PC-9 (cell line): ENCODE results near the gene GALNT2.

Experiments used
- EZH2 ChIP-seq: fragments of 200-600 bp; sonication (generic); IDR thresholded peaks from 2 replicates; pipeline ENCODE4 v1.8.0; 2017; ENCODE audit warnings: antibody characterized with exemption, low read depth
- TF ChIP-seq, protein P1 (sequence below): fragments of 200-600 bp; sonication (generic); conservative IDR thresholded peaks from 2 replicates; pipeline ENCODE4 v1.6.1; 2017; ENCODE audit warnings: mixed run types, antibody characterized with exemption, mild to moderate bottlenecking, moderate library complexity

DNA sequence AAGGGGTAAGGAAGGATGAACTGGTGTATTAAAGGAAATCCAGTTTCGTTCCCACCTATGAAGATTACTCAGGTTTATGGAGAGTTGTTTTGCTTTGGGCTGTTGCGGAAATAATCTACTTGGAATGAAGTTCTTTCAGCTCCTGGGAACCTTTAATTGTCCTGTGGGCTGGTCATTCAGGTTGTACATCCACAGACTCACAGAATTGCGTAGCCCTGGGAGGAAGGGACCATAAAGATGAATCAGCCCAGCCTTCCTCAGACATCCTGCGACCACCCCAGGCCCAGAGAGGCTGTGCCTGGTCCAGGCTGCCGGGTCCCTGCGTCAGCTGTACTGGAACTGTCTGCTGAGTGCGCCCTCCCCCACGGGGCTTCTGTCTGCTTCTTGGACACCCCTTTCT lies 72.7 kb downstream of the GALNT2 start:
- TF ChIP-seq, protein P1, sequence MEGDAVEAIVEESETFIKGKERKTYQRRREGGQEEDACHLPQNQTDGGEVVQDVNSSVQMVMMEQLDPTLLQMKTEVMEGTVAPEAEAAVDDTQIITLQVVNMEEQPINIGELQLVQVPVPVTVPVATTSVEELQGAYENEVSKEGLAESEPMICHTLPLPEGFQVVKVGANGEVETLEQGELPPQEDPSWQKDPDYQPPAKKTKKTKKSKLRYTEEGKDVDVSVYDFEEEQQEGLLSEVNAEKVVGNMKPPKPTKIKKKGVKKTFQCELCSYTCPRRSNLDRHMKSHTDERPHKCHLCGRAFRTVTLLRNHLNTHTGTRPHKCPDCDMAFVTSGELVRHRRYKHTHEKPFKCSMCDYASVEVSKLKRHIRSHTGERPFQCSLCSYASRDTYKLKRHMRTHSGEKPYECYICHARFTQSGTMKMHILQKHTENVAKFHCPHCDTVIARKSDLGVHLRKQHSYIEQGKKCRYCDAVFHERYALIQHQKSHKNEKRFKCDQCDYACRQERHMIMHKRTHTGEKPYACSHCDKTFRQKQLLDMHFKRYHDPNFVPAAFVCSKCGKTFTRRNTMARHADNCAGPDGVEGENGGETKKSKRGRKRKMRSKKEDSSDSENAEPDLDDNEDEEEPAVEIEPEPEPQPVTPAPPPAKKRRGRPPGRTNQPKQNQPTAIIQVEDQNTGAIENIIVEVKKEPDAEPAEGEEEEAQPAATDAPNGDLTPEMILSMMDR = no peak
- TF ChIP-seq EZH2 = no peak
